H1 (cell line): ENCODE results near the gene AGAP3. TPM values are rescaled to one million over a fixed set of nuclear protein-coding genes. Genes with fewer than 3 reads are reported as not detected.

Experiments
- ASH2L ChIP-seq: fragments of 200-600, 300-600 bp; sonication (generic); IDR thresholded peaks from one replicate; pipeline ENCODE4 v1.7.1; 2017; ENCODE audit warnings: low read length
- RBBP5 ChIP-seq: IDR thresholded peaks from 2 replicates; pipeline ENCODE4 v1.7.1; 2012; ENCODE audit warnings: low read depth, mild to moderate bottlenecking, inconsistent platforms, low read length, moderate library complexity, borderline replicate concordance
- TAF1 ChIP-seq: IDR thresholded peaks from 2 replicates; pipeline ENCODE4 v1.6.1; 2011; ENCODE audit warnings: mild to moderate bottlenecking, low read depth, low read length
- polyA plus RNA-seq, 7 experiments: library from polyadenylated mRNA; depleted of rRNA in 3 of 7; stranded (reverse) in 5 of 7; unstranded in 2 of 7; fragments of >200 nt in 5 of 7; fragments of 200-250 nt in 2 of 7; gene quantifications; 1 replicate in 5 of 7; 2 replicates in 1 of 7; 4 replicates in 1 of 7; pipeline versions ENCODE4 v1.2.1 to v1.2.3, GENCODE V29; 2011 to 2013; ENCODE audit warnings: missing spikeins in 2 of 7, mixed read lengths in 2 of 7
- total RNA-seq: library from RNA; stranded (reverse); fragmentation: NEBNext Ultra II Directional; extraction: Animal tissue kit (Norgen Biotek cat#: 25700); gene quantifications from 2 replicates; pipeline ENCODE4 v1.2.1, GENCODE V29; 2021
- TF ChIP-seq, protein P1 (sequence below): IDR thresholded peaks from 2 replicates; pipeline ENCODE4 v1.6.1; 2012; ENCODE audit warnings: low read length, inconsistent platforms

Gene AGAP3
- total and polyA plus RNA-seq, 2 of the 8 experiments (the other 6 are each of a cell fraction or from before 2014, with no cell fraction given): 66.4 to 120 TPM

DNA sequence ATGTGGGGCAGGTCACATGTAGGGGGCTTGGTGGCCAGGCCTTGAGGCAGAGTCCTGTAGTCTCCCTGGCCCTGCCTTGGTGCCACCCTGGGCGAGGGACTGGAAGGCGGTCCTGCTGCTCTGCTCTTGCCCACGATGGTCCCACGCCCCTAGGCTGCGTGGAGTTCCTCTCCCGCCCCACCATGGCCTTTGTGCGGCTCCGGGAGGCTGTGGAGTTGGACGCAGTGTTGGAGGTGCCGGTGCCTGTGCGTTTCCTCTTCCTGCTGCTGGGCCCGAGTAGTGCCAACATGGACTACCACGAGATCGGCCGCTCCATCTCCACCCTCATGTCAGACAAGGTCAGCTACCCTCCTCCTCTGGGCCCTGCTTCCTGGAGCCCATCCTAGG, 15.7 kb upstream of the AGAP3 start (continued):
- TF ChIP-seq ASH2L: no peak
- no peak for TF ChIP-seq RBBP5
- TF ChIP-seq, protein P1, sequence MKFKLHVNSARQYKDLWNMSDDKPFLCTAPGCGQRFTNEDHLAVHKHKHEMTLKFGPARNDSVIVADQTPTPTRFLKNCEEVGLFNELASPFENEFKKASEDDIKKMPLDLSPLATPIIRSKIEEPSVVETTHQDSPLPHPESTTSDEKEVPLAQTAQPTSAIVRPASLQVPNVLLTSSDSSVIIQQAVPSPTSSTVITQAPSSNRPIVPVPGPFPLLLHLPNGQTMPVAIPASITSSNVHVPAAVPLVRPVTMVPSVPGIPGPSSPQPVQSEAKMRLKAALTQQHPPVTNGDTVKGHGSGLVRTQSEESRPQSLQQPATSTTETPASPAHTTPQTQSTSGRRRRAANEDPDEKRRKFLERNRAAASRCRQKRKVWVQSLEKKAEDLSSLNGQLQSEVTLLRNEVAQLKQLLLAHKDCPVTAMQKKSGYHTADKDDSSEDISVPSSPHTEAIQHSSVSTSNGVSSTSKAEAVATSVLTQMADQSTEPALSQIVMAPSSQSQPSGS: no peak
- no peak for TF ChIP-seq TAF1
